GM12891 (cell line): ENCODE data around the gene TBL3.

Experiments used
- POLR2A ChIP-seq: IDR thresholded peaks from 2 replicates; pipeline ENCODE4 v1.6.1; 2011; ENCODE audit warnings: low read depth, low read length, control low read depth
- POLR2AphosphoS5 ChIP-seq: IDR thresholded peaks from 2 replicates; pipeline ENCODE4 v1.6.1; 2011; ENCODE audit warnings: low read depth, low read length, control low read depth
- SPI1 ChIP-seq: IDR thresholded peaks from 2 replicates; pipeline ENCODE4 v1.6.1; 2011; ENCODE audit warnings: low read depth, low read length, control low read depth
- TAF1 ChIP-seq: IDR thresholded peaks from 2 replicates; pipeline ENCODE4 v1.6.1; 2011; ENCODE audit warnings: low read depth, low read length, control low read depth

GRCh38 chr16:1991135-1991551, 19.3 kb downstream of the TBL3 start:
- TF ChIP-seq POLR2A, result no peak
- no peak for TF ChIP-seq POLR2AphosphoS5
- TF ChIP-seq TAF1, result no peak
- TF ChIP-seq SPI1, result no peak
